ENCODE data around the gene SLC38A3. TPM values are rescaled to one million over a fixed set of nuclear protein-coding genes. Genes with fewer than 3 reads are reported as not detected.

The SLC38A3 gene
- total RNA-seq, 1 donor: 0.27 TPM

DNA sequence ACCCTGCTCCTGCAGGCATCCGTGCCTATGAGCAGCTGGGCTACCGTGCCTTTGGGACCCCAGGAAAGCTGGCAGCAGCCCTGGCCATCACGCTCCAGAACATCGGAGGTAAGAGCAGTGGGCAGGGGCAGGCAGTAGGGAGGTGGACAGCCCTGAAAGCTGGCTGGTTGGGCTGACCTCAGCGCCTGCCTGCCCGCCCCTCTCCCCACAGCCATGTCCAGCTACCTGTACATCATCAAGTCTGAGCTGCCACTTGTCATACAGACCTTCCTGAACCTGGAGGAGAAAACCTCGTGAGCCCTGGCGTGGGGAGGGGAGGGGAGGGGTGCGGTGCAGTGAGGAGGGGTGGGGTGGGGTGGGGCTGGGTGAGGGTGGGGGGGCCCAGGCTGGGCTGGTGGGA lies 10.5 kb downstream of the SLC38A3 start:
- TF ChIP-seq, protein P1, sequence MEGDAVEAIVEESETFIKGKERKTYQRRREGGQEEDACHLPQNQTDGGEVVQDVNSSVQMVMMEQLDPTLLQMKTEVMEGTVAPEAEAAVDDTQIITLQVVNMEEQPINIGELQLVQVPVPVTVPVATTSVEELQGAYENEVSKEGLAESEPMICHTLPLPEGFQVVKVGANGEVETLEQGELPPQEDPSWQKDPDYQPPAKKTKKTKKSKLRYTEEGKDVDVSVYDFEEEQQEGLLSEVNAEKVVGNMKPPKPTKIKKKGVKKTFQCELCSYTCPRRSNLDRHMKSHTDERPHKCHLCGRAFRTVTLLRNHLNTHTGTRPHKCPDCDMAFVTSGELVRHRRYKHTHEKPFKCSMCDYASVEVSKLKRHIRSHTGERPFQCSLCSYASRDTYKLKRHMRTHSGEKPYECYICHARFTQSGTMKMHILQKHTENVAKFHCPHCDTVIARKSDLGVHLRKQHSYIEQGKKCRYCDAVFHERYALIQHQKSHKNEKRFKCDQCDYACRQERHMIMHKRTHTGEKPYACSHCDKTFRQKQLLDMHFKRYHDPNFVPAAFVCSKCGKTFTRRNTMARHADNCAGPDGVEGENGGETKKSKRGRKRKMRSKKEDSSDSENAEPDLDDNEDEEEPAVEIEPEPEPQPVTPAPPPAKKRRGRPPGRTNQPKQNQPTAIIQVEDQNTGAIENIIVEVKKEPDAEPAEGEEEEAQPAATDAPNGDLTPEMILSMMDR (IDR thresholded peaks at IDR 0.05; ENCODE audit: insufficient read depth, low read length): no peak
- H3K4me3 ChIP-seq (ENCODE audit: low read depth, low read length): no peak overlapping the region
- no peak for DNase-seq (ENCODE audit: low read depth)

DNA sequence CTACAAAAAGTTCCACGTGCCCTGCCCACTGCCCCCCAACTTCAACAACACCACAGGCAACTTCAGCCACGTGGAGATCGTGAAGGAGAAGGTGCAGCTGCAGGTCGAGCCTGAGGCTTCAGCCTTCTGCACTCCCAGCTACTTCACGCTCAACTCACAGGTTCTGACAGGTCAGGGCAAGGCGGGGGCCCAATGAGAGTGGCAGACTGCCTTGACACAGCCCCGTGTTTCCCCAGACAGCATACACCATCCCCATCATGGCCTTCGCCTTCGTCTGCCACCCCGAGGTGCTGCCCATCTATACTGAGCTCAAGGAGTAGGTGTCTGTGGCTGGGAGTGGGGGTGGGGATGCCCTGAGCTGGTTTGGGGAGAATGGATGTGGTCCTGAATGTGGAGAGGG lies 12.6 kb downstream of the SLC38A3 start:
- H3K4me3 ChIP-seq (ENCODE audit: low read depth, low read length): no peak overlapping the region
- no peak for DNase-seq (ENCODE audit: low read depth)
- TF ChIP-seq, protein P1 (IDR thresholded peaks at IDR 0.05; ENCODE audit: insufficient read depth, low read length): no peak

DNA sequence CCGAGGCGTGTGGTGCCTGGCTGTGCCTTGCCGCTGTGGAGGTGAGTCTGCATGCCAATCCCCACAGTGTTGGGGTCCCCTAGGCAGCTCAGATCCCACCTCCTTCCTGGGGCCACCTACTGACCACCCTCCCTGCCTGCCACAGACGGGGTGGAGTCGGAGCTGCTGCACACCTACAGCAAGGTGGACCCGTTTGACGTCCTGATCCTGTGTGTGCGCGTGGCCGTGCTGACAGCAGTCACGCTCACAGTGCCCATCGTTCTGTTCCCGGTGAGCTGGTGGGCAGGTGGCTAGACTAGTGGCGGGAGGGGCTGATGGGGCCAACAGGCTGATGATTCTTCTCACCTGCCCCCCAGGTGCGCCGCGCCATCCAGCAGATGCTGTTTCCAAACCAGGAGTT lies 13.4 kb downstream of the SLC38A3 start:
- DNase-seq (ENCODE audit: low read depth): no peak
- TF ChIP-seq, protein P1 (IDR thresholded peaks at IDR 0.05; ENCODE audit: insufficient read depth, low read length): no peak
- H3K4me3 ChIP-seq (ENCODE audit: low read depth, low read length): no peak overlapping the region

DNA sequence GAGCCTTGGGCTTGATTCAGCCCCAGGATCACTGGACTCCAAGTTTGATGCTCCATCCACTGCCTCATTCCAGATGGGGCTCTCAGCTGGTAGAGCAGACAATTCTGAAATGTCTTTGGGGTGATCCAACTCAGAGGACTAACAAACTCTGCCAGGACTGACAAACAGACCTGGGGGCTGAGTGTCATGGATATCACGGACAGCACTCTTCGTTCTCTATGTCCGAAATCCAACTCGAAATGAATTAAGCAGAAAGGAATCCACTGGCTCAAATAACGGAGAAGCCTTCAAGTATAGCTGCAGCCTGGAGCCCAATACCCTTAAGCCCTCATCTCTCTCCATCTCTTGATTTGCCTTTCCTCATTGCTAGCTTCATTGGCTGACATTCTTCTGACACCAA lies 14.2 kb downstream of the SLC38A3 start:
- no peak for DNase-seq (ENCODE audit: low read depth)
- H3K4me3 ChIP-seq (ENCODE audit: low read depth, low read length): no peak overlapping the region
- TF ChIP-seq, protein P1 (IDR thresholded peaks at IDR 0.05; ENCODE audit: insufficient read depth, low read length): no peak

DNA sequence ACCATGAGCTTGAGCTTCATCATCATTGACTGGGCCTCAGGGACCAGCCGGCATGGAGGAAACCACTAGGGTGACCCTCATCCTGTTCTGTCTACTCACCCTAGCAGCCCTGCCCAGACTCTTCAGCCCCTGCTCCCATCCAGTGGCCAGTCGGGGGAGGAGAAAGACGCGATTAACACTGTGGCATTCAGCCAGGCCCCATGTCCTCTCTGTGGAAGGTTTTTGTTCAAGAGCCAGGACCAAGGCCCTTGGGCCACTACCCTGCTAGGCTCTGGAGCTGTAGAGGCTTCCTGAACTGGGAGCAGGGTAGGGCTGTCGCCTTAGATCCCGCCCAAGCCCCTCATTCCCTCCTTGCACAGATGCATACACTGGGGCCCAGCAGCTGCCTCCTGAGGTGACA lies 15.0 kb downstream of the SLC38A3 start:
- TF ChIP-seq, protein P1 (IDR thresholded peaks at IDR 0.05; ENCODE audit: insufficient read depth, low read length): no peak
- DNase-seq (ENCODE audit: low read depth): no peak
- H3K4me3 ChIP-seq (ENCODE audit: low read depth, low read length): no peak overlapping the region

DNA sequence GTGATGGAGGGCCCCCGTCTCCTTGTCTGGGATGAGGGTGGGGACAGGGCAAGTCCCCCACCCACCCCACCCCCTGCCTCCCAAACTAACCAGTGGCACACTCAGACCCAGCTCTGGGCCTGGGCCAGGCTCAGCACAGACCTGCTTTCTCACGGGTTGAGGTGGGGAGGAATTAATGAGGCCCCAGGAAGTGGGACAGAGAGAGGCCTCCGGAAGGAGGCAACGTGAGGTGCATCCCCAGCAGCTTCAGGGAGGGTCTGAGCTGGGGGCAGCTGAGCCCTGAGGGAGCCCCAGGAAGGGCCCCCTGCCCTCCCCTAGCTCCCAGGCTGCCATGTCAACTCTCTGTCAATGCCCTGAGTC lies 16.0 kb downstream of the SLC38A3 start:
- TF ChIP-seq, protein P1 (IDR thresholded peaks at IDR 0.05; ENCODE audit: insufficient read depth, low read length): no peak
- no peak for DNase-seq (ENCODE audit: low read depth)
- H3K4me3 ChIP-seq (ENCODE audit: low read depth, low read length): no peak overlapping the region

DNA sequence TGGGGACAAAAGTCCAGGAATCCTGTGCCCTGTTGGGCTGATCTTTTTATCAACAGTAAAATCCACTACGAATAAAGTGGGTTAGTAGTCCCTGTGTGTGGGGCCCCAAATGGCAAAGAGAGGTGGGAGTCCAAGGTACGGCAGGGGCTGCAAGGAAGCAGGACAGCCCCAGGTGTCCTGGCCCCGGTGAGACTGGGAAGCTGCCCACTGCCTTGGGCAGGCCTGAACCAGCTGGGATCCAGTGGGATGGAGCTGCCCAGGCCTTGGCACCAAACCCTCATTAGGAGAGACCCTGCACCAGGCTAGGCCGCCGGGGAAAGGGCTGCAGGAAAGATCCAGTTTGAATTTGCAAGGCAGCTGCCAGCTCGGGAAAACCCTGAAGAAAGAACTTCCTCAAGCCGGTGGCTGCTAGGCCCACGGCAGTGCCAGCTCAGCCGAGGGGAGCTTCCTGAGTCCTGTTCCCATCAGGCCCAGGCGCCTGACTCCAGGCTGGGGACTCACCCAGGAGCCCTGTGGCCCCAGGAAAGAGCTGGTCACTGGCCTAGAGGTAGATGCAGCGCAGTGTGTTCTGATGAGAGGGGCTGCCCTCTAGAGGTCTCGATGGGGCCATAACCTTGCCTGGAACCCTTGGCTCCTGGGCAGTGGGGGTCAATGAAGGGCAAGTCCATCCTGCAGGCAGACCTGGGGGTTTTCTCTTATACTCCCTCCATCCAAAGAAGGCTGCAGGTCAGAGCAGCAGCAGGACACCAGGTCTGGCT lies 16.5 kb downstream of the SLC38A3 start:
- TF ChIP-seq, protein P1 (IDR thresholded peaks at IDR 0.05; ENCODE audit: insufficient read depth, low read length): no peak
- H3K4me3 ChIP-seq (ENCODE audit: low read depth, low read length): no peak overlapping the region
- DNase-seq (ENCODE audit: low read depth): no peak
